NCI-H524 treated with DMSO at 0.1 percent for 48 hours (cell line): Measurements from ENCODE around the gene CXADR.
"Not testable (repeated sequence)": the region's sequence is repeated elsewhere in the genome, so short reads cannot be mapped to it uniquely, and the experiment has no call there.

Experiments used
- DNase-seq: peaks from one replicate; lab custom pipeline; 2025; lab: John Stamatoyannopoulos, UW

CXADR gene

DNA sequence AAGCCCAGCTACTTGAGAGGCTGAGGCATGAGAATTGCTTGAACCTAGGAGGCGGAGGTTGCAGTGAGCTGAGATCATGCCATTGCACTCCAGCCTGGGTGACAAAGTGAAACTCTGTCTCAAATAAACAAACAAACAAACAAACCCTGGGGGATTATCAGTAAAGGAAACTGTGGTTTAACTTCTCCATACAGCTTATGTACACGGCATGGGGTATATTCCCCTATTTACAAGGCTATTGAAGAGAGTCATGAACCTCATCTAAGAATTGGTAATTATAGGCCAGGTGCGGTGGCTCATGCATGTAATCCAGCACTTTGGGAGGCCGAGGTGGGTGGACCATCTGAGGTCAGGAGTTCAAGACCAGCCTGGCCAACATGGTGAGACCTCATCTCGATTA, 9.9 kb upstream of the CXADR start:
- DNase-seq: not testable (repeated sequence)

DNA sequence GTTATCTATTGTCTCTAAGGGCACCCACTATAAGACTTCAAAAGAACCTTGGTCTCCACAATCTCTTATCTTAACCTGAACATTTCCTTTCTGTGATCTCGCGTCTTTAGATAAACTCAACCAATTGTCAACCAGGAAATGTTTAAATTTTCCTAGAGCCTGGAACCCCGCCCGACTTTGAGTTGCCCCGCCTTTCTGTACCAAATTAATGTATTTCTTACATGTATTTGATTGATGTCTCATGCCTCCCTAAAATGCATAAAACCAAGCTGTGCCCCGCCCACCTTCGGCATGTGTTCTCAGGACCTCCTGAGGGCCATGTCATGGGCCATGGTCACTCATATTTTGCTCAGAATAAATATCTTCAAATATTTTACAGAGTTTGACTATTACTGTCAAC, 5.9 kb upstream of the CXADR start:
- DNase-seq: no peak

DNA sequence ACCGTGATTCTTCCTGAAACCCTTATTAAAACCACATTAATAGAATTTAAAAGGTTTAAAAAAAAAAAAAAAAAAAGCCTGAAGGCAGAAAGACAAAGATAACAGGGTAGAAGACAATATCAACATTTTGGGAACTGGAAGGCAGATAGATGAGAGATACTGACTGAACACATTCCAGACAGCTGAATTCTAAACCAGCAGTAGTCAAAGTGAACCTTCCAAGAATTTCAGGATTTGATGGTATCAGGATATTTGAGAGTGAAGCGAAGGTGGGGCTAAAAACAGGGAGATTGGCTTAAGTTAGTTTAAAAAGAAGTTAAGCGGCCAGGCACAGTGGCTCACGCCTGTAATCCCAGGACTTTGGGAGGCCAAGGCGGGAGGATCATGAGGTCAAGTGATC, 5.3 kb upstream of the CXADR start:
- DNase-seq: no peak

DNA sequence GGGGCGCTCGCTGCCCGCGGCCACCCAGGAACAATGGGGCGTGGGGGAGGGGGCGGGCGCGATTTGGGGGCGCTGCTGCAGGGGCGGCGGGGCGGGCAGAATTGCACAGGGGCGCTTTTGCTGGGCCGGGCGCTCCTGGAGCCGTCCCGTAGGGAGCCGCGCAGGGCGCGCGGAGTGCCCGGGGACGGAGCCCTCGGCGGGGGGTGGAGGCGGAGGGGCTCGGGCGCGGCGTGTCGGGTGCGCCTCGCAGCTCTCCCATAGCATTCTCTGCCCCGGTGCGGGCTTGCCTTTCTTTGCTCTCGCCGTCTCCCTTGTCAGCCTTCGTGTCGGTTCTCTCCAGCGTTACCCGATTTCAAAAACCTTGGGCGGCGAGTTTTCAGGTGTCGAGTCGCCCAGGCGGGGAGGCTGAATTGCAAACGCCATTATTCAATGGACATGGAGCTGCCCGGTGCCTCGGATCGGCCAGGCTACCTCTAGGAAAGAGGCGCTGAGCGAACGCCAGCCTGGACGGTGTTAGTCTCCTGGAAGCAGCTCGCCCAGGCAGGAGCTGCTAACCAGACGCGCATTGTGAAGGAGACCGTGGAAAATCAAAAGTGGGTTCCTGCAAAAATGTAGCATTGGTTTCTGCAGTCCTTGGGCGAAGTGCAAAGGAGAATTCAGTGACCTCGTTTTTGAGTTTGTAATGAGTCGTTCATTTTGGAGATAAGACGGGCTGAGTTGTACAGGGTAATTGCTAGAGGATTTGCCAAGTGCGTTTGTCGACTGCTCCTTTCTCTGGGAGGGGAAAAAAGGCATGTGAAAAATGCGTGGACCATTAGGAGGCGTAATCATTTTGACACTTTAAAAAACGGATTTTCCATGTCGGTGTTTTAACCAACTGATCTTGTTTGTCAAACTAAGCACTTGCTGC, 626 bp downstream of the CXADR start:
- no peak for DNase-seq

DNA sequence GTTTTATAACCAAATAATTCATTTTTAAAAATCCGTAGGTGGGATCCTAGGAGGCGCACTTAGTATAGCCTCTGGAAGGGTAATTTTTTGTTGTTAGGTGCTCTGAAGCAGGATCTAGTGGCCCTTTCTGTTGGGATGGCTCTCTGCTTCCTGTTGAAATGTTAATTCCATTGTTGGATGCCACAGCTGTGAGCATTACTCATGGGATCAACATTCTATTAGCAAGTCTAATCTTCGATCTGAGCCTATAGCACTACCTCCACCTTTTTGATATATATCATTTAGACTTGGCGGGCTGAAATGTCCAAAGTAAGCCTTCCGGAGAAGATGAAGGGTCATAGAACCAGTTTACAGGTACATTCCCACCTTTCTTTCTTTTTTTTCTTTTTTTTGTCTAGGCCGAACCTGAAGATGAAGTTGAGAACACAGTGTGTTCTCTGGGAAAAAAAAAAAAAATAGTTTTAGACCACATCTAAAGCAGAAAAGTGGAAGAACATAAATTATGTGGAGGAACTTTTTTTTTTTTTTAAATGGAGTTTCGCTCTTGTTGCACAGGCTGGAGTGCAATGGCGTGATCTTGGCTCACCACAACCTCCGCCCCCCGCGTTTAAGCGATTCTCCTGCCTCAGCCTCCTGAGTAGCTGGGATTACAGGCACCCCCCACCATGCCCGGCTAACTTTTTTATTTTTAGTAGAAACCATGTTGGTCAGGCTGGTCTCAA, 1.4 kb downstream of the CXADR start:
- DNase-seq: no peak

DNA sequence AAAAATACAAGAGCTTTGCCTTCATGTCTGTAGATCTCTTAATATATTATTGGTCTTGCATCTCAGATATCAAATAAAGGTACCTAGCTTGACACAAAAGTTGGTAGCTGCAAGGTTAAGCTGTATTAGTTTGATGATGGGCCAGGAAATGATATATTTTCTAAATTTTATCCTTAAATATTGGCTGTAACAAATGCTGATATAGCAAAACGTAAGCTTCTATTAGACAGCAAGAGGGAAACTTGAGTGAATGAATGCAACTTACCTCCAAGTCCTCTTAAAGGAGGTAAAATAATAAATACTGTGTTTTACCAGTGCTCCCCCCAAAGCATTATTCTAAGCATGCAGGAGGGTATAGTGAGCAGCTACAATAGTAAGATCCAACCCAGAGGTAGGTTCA, 4.2 kb downstream of the CXADR start:
- DNase-seq: not testable (repeated sequence)

DNA sequence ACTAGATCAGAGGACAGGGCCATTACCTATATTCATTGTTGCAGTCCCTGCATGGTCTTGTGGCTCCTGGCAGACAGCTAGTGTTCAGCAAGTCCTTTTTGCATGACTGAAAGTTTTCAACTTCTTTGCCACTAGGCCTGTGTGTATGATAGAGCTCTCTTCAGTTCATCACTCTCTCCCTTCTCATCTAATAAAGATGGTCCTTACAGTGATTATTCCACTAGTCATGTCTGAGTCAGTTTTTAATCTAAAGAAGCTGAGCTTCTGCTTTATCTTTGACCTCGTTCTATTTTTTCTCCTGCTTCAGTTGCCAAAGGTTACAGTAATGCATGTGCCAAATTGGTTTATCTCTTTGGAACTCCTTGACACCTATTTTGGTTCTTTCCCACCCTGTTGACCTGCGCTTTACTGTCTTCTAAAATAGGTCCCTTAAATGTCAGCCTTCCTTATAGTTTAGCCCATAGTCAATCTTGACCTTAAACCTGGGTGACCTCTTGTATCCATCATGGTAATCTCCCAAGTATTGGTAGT, 6.4 kb downstream of the CXADR start:
- DNase-seq: no peak

DNA sequence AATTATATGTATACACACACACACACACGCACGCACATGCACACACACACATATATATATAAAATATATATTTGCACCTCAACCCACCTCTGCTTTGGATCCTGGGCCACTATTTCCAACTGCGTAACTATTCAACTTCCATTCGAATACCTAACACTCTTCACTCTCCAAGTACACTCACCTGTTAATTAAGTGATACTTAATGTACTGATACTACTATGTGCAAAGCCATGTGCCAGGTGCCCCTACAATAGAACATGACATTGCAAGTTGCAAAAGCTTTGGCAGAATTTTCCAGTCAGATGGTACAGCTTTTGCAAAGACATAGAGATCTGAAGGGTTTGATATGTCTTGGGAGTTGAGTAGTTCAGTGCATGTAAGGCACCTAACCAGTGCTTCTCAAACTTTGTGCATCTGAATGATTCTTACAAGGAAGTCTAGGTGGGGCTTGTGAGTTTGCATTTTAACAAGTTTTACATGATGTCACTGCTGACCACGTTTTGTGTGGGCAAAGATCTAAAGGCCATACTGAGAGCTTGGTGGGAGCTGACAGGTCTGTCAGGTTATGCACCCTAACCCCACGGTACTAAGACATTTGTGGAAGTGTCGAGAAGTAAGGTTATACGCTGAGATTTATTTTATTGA, 7.2 kb downstream of the CXADR start:
- no peak for DNase-seq

DNA sequence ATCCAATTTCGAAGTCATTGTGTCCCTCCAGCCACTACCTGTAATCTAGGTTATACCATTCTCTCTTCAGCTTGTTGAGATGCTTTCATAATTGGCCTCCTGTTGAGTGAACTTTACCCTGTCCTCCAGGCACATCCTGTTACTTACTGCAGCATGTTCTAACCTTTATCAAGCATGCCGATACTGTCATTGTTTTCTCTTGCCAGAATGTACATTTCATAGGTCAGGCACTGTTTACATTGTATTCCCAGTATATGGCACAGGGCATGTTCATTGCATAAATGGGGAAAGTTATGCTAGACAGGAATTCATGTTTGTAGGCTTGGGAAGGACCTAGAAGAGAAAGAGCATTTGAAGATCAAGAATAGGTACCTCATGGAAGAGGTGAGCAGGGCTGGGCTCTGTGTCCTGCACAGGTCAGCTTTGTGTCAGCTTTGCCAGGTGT, 10.2 kb downstream of the CXADR start:
- no peak for DNase-seq

DNA sequence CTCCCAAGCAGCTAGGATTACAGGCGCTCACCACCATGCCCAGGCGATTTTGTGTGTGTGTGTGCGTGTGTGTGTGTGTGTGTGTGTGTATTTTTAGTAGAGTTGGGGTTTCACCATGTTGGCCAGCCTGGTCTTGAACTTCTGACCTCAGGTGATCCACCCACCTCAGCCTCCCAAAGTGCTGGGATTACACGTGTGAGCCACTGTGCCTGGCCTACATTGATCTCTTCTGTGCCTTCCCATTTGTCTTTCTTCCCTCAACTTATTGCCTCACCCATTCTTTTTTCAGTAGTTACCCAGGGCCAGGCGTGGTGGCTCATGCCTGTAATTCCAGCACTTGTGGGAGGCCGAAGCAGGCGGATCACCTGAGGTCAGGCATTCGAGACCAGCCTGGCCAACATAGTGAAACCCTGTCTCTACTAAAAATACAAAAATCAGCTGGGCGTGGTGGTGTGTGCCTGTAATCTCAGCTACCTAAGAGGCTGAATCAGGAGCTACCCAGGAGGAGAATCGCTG, 11.2 kb downstream of the CXADR start:
- not testable (repeated sequence) for DNase-seq

DNA sequence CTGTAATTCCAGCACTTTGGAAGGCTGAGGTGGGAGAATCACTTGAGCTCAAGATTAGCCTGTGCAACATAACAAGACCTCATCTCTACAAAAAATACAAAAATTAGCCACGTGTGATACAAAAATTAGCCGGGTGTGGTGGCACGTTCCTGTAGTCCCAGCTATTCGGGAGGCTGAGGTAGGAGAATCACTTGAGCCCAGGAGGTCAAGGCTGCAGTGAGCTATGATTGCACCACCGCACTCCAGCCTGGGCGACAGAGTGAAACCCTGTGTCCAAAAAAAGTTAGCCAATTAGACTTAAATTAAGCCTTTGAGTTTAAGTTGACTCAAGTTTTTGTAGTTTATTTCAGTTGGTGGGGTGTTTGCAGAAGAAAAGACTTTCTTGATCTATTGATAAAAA, 11.8 kb downstream of the CXADR start:
- DNase-seq: no peak

DNA sequence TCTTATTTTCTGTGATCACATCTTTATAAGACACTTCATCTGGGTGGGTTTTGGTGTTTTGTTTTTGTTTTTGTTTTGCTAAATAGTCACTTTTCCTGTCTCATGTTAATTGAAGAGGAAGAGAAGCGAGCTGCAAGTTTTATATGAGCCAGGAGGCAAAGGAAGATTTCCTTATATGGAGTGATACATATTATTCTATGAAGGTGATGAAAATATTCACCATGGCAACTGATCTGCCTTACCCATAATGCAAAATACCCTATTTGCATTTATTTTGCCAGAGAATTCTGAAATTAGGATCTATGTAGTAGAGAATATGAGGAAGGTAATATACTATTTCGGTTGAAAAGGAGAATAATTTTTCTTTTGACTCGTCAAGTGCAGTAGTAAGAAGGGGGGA, 13.9 kb downstream of the CXADR start:
- no peak for DNase-seq

DNA sequence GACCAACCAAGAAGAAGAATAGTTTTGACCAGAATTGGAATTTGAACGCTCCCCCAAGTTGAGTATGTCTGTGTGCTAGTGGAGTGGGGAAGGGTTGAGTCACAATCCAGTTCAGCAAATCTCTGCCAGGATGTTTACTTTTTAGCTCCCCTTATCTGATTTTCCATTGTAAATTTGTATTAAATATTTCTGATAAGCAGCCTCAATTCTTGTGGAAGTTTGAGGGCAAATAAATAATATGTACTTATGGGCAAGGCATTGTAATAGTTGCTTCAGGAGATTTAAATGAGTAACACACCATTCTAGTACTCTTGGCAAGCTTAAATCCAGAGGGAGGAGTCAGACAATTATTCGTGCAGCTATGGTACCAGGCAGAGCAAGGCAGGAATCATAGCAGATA, 14.4 kb downstream of the CXADR start:
- no peak for DNase-seq

DNA sequence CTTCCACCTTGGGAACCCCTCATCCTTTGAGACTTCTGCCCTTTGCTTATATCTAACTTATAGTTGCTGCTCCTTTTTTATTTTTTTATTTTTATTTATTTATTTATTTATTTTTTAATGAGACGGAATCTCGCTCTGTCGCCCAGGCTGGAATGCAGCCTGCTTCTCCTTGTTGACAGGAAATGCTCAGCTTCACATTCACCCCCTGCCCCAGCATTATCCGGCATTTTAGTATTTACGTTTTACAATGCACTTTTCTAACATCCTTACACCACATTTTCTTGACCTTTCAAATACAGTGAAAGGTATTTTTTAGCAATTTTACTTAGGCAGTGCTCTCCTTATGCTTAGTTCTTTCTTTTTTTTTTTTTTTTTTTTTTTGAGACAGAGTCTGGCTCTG, 14.9 kb downstream of the CXADR start:
- DNase-seq: no peak

DNA sequence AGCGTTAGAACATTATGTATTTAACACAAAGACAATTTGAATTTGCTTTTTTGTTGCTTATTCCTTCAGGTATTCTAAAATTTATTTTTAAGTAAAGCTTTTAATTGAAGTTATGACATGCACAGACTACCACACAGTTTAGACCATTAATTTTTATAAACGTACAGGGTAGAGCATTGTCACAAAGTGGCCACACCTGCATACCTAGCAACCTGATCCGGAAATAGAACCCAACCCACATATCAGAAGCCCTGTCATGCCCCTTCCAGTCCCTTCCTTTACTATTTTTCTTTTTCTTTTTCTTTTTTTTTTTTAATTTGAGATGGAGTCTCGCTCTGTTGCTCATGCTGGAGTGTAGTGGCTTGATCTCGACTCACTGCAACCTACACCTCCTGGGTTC, 16.8 kb downstream of the CXADR start:
- DNase-seq: no peak

DNA sequence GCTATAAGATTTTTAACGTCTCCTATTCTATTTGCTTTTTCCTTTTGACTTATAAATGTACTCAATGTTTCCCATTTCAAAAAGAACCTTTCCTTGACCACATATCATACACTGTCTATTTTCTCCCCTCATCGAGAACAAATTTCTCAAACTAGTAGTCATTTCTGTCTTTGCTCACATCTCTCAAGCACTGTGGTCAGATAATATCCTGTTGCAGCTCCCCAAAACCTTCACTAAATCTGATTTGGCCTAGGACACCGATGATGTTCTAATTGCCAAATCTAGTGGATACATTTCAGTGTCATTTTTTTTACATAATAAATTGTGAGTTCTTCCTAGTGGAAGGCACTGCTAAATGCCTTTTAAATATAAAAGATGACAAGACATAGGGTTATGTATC, 19.4 kb downstream of the CXADR start:
- no peak for DNase-seq

DNA sequence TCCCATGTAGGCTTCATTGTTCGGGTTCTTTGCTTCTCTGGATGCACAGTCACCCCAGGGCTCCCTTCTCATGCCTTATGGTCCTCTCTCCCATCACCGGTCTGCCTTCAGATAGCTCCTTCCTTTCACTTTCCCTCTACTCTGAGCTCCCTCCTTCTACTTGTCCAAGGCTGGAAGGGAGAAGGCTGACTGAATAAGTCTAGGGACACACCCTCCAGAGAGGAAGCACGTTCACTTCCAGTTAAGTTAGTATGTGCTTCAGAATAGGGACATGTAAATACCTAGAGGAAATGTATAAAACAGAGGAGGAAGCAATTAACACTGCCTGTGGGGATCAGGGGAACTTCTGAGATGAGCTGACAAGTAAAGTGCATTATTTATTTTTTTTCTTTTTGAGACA, 23.5 kb downstream of the CXADR start:
- DNase-seq: no peak

DNA sequence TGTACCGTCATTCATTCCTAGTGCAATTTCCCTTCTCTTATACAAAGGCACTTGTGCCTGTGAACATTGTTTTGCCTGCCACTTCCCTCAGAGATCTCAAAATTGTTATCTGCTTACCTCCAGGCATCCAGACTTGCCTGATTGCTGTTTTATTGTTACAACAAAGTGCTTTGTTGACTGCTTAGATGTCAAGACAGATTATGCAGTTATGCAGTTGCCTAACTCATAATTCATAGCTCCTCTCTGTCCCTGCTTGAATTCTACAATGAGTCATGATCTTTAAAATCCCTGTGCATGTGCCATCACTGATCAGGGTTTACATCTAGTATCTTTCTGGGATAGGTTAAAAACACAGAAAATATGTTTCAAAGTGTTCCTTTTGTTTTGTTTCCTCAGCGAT, 24.5 kb downstream of the CXADR start:
- no peak for DNase-seq

DNA sequence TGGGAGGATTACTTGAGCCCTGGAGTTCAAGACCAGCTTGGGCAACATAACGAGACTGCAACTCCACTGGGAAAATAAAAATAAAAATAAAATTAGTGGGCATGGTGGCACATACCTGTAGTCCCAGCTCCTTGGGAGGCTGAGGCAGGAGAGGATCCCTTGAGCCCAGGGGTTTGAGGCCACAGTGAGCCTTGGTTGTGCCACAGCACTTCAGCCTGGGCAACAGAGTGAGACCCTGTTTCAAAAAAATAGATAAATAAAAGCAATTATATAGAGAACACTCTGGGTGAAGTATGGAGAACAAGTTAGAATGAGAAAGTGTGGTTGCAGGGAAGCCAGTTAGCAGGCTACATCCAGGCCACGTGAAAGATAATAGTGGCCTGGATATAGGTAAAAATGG, 25.7 kb downstream of the CXADR start:
- no peak for DNase-seq

DNA sequence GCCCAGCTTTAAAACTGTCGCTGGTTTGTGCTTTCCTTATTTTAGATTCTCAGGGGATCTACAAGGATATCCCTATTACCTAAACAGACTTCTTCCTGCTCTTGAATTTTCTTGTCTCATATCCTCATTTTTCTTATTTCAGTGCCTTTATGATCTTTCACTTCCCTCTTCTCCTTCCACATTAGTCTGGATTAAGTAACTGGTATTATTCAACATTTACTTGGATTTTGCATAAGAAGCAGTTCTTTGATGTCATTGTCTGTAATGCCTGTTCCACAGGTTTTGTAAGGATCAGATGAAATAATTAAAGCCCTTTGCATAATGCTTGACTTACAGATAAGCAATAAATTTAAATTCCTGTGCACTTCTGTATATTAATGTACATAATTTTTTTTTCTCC, 26.5 kb downstream of the CXADR start:
- no peak for DNase-seq

DNA sequence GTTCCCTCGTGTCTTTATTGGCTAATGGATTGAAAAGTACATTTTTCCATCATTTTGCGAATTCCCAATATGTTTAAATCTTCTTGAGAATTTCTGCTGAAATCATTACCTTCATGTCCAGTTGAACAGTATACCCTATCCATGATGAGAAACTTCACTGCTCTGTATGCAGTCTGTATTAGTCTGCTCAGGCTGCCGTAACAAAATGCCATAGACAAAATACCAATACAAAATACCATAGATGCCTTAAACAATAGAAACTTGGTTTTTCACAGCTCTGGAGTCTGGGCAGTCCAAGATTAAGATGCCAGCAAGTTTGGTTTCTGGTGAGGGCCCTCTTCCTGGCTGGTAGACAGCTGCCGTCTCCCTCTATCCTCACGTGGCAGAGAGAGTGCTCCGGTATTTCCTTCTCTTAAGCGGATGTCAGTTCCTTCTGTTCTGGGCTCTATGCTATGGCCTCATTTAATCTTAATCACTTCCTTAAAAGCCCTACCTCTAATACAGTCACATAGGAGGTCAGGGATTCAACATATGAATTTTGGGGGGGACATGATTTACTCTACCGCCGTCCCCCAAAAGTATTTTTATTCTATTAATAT, 27.0 kb downstream of the CXADR start:
- DNase-seq: no peak

DNA sequence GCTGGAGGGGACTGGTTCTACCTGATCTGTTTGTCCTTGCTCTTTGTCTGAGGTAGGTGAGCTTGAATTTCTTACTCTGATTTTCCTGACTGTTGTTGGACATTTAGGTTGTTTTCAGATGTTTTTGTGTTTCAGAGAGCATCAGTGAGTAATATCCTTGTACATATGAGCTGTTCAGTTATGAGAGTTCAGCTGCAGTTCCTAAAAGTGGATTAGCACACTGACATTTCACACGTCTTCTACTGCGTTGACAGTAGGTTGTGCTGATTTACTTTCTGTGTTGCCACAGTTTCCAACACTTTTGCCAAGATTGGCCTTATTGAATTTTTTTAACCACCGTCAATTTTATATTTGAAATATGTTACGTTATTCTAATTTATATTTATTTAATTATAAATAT, 27.7 kb downstream of the CXADR start:
- DNase-seq: no peak
